HPDE6-E6E7 (cell line): ENCODE measurements around the gene SOWAHC.
"Not testable (repeated sequence)": the region's sequence is repeated elsewhere in the genome, so short reads cannot be mapped to it uniquely, and the experiment has no call there.

ENCODE experiments used
- DNase-seq: peaks from one replicate; pipeline ENCODE4 v3.0.0; 2011; ENCODE audit warnings: missing footprints; ENCODE audit errors: extremely low spot score

The SOWAHC gene, protein sequence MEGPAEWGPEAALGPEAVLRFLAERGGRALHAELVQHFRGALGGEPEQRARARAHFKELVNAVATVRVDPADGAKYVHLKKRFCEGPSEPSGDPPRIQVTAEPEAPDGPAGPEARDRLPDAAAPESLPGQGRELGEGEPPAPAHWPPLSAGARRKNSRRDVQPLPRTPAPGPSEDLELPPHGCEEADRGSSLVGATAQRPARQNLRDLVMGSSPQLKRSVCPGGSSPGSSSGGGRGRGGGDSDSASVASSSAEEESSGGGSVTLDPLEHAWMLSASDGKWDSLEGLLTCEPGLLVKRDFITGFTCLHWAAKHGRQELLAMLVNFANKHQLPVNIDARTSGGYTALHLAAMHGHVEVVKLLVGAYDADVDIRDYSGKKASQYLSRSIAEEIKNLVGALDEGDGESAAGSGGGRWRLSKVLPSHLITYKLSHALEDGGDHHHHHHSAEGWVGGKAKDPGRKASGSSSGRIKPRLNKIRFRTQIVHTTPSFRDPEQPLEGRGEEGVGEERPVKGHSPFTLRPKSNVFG

GRCh38 chr2:109613922-109614714 lies at the start of gene SOWAHC, which contains the start of gene SEPTIN10:
SOWAHC (plus strand) TSS chr2:109614364; CDS start chr2:109614490, 126 bp downstream.
SEPTIN10 (minus strand) TSS chr2:109613966; CDS start chr2:109613827, 139 bp downstream.
- DNase-seq = peak; percentile 75

DNA sequence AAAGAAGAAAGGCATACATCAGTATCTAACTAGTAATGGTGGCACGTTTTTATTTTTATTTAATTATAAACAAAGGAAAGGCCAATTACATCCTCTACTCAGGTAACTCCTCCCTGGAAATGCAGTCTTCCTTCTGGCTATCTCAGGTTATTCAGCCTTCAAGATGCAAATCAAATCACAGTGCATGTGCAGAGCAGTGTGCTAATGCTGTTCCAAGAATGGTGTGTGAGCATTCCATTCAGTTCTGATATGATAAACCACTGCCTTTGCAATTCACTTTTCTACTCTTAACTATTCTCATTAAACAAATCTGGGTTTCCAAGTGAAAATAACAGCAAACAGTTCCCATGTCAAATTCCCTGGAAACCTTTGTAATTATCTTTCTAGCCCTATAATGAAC lies 38.8 kb upstream of the SOWAHC start:
- DNase-seq = no peak

GRCh38 chr2:109577630-109578029 lies 36.5 kb upstream of the SOWAHC start:
- DNase-seq = not testable (repeated sequence)

DNA sequence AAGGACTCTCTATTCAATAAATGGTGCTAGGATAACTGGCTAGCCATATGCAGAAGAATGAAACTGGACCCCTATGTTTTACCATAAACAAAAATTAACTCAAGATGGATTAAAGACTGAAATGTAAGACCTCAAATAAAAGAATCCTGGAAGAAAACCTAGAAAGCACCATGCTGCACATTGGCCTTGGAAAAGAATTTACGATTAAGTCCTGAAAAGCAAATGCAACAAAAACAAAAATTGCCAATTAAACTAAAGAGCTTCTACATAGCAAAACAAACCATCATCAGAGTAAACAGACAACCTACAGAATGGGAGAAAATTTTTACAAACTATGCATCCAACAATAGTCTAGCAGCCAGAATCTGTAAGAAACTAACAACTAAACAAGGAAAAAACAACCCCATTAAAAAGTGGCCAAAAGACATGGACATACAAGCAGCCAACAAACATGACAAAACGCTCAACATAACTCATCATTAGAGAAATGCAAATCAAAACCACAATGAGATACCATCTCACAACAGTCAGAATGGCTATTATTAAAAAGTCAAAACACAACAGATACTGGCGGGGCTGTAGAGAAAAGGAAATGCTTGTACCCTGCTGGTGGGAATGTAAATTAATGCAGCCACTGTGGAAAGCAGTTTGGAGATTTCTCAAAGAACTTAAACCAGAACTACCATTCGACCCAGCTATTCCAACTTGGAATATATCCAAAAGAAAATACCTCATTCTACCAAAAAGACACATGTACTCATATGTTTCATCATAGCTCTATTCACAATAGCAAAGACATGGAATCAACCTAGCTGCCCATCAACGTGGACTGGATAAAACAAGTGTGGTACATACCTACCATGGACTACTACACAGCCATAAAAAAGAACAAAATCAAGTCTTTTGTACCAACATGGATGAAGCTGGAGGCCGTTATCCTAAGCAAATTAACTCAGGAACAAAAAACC lies 31.0 kb upstream of the SOWAHC start:
- DNase-seq = no peak

DNA sequence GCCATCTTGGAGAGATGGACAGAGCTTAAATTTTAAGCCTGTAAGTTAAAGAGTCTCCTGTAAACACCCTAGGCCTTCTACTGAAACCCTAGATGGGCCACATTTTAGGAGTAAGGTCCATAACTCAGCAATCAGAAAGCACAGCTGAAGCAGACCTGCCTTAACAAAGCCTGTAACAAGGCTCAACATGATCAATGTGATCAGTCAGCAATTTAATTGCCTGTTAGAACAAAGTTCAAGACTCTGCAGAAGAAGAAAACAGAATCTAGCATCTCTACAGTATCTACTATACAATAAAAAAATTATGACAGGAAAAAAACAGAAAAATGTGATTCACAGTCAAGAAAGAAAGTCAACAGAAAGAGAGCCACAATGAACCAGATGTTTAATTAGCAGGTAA lies 27.5 kb upstream of the SOWAHC start:
- DNase-seq = no peak

DNA sequence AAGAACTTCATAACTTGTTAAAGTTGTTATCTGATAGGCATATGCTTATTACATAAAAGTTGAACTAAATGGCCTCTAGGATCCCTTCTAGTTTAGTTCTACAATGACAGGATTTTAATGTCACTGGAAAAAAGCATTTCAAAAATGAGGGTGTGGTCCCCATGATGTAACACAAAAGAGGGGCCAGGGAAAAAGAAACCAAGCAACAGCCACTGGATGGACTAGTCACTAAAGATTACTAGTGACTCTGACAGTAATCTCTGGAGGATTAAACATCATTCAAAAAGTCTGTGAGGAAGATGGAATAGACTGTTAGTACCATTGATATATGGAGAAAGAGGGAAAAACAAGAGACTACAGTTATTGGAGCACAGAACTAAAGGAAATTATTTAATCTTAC lies 23.0 kb upstream of the SOWAHC start:
- DNase-seq = no peak

- no peak for DNase-seq
Measured at GRCh38 chr2:109592905-109593304, 21.3 kb upstream of the SOWAHC start.

GRCh38 chr2:109594246-109594885 lies 19.8 kb upstream of the SOWAHC start:
- DNase-seq = peak; percentile 37

GRCh38 chr2:109595644-109596043 lies 18.5 kb upstream of the SOWAHC start:
- no peak for DNase-seq

- no peak for DNase-seq
Measured at GRCh38 chr2:109597283-109597682, 16.9 kb upstream of the SOWAHC start.

- no peak for DNase-seq
Measured at GRCh38 chr2:109601783-109602182, 12.4 kb upstream of the SOWAHC start.

DNA sequence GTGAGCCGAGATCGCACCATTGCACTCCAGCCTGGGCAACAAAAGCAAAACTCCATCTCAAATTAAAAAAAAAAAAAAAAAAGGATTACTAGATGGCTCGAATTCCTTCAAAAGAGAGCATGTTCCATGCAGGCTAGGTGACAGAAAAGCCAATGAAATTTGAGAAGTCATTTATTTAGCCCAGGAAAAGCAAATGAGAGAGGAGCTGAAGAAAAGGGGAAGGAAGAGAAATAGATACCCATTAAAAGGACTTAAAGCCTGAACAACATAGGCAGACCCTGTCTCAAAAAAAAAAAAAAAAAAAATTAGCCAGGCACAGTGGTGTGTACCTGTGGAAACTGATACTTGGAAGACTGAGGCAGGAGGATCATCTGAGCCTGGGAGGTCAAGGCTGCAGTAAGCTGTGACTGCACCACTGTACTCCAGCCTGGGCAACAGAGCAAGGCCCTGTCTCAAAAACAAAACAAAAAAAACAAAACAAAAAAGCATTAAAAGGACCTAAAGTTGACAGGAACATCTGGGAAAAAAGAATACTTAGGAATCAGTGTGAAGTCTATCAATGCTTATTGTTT lies 11.5 kb upstream of the SOWAHC start:
- DNase-seq = no peak

- peak; percentile 76 for DNase-seq
Measured at GRCh38 chr2:109604597-109604996, 9.6 kb upstream of the SOWAHC start.

- no peak for DNase-seq
Measured at GRCh38 chr2:109607766-109608165, 6.4 kb upstream of the SOWAHC start.

GRCh38 chr2:109609352-109610024 lies 4.7 kb upstream of the SOWAHC start:
- no peak for DNase-seq

GRCh38 chr2:109611467-109612095 lies 2.6 kb upstream of the SOWAHC start:
- DNase-seq = no peak

- DNase-seq = no peak
Measured at GRCh38 chr2:109613081-109613921, 863 bp upstream of the SOWAHC start.
